ENCODE measurements around the gene BCAS3. TPM values are rescaled to one million over a fixed set of nuclear protein-coding genes. Genes with fewer than 3 reads are reported as not detected.
A peak's percentile ranks its signal among the peaks of the same experiment; 100 is the strongest.

Gene BCAS3
- total RNA-seq, 4 donors from 2014 or later, result 21.7 to 42.2 (median 23.0) TPM

DNA sequence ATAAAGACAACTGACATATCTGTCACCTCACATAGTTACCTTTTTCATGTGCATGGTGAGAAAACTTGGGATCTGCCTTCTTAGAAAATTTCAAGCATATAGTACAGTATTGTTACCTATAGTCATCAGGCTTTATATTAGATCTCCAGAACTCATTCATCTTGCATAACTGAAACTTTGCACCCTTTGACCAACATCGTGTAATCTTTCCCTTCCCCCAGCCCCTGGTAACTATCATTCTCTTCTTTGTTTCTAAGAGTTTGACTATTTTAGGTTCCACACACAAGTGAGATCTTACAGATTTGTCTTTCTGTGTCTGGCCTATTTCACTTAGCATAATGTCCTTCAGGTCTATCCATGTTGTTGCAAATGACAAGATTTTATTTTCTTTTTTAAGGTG is 751.6 kb downstream of the BCAS3 start:
- TF ChIP-seq, protein P1, sequence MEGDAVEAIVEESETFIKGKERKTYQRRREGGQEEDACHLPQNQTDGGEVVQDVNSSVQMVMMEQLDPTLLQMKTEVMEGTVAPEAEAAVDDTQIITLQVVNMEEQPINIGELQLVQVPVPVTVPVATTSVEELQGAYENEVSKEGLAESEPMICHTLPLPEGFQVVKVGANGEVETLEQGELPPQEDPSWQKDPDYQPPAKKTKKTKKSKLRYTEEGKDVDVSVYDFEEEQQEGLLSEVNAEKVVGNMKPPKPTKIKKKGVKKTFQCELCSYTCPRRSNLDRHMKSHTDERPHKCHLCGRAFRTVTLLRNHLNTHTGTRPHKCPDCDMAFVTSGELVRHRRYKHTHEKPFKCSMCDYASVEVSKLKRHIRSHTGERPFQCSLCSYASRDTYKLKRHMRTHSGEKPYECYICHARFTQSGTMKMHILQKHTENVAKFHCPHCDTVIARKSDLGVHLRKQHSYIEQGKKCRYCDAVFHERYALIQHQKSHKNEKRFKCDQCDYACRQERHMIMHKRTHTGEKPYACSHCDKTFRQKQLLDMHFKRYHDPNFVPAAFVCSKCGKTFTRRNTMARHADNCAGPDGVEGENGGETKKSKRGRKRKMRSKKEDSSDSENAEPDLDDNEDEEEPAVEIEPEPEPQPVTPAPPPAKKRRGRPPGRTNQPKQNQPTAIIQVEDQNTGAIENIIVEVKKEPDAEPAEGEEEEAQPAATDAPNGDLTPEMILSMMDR (IDR thresholded peaks at IDR 0.05; ENCODE audit: low read depth), result no peak

DNA sequence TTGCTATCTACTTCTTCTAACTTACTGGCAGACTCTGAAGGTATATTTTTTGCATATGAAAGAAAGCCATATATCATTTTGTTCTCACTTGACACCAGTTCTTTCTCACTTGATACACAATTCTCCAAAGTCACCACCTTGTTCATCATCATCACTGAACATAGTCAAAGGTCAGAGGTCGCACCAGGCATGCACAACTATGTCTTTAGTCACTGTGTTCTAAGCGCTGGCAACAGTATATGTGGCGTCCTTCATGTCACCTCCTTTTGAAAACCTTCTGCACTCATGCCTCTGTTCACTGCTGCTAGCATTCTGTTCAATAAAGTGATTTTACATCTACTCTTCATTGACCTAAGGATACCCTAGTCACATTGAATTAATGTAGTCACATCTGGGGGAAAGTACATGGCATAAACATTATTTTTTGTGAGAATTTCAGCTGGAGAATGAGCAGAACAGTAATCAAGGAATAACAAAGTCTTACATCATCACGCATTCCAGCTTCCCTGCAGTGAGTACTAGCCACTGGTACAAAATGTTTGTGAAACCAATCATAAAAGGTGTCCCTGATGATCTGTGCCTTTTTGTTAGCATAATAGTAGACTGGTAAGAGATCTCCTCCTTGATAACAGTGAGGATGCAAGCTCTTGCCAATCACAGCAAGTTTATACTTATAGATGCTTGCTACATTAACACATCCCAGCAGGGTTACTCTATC is 754.1 kb downstream of the BCAS3 start:
- TF ChIP-seq, protein P1 (IDR thresholded peaks at IDR 0.05; ENCODE audit: low read depth), result no peak

DNA sequence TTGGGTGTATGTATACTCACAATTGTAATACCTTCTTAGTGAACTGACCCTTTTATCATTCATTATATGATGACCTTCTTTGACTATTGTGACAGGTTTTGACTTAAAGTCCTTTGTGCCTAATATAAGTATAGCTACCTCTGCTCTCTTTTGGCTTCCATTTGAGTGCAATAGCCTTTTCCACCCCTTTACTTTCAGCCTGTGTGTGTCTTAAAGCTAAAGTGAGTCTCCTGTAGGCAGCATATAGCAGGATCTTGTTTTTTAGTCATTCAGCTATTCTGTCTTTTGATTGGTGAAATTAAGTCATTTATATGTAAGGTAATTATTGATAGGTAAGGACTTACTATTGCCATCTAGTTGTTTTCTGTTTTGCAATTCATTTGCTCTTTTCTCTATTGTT is 758.6 kb downstream of the BCAS3 start:
- TF ChIP-seq, protein P1 (IDR thresholded peaks at IDR 0.05; ENCODE audit: low read depth), result no peak

DNA sequence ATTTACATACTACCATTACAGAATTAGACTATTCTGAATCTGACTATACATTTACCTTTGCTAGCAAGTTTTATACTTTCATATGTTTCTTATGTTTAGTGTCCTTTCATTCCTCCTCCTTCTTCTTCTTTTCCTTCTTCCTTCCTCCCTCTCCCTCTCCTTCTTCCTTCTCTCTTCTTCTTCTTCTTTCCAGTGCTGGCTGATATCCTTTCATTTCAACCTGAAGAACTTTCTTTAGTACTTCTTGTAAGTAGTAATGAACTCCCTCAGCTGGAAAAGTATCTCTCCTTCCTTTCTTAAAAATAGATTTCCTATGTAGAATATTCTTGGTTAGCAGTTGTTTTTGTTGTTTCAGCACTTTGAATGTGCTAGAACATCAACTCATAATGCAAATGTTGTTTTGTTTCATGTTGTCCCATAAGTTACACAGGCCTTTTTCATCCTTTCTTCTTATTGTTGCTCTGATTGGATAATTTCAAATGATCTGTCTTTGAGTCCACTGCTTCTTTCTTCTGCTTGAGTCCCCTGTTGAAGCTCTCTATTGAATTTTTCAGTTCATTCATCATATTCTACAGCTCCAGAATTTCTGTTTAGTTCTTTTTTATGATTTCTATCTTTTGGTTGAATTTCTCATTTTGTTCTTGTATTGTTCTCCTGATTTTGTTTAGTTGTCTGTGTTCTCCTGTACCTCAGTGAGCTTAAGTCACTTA is 759.5 kb downstream of the BCAS3 start:
- TF ChIP-seq, protein P1 (IDR thresholded peaks at IDR 0.05; ENCODE audit: low read depth), result peak; percentile 55

GRCh38 chr17:61440697-61441096 is 763.0 kb downstream of the BCAS3 start:
- TF ChIP-seq, protein P1 (IDR thresholded peaks at IDR 0.05; ENCODE audit: low read depth), result no peak

DNA sequence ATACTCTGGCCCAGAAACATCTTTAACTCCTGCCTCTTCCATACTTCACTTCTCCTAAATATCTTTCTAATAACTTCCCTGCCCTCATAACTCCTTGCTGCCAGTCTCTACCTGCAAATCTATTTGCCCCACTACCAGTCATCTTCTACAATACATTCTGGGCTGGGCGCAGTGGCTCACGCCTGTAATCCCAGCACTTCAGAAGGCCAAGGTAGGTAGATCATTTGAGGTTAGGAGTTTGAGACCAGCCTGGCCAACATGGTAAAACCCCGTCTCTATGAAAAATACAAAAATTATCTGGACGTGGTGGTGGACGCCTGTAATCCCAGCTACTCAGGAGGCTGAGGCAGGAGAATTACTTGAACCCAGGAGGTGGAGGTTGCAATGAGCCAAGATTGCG is 763.9 kb downstream of the BCAS3 start:
- TF ChIP-seq, protein P1 (IDR thresholded peaks at IDR 0.05; ENCODE audit: low read depth), result peak; percentile 51

DNA sequence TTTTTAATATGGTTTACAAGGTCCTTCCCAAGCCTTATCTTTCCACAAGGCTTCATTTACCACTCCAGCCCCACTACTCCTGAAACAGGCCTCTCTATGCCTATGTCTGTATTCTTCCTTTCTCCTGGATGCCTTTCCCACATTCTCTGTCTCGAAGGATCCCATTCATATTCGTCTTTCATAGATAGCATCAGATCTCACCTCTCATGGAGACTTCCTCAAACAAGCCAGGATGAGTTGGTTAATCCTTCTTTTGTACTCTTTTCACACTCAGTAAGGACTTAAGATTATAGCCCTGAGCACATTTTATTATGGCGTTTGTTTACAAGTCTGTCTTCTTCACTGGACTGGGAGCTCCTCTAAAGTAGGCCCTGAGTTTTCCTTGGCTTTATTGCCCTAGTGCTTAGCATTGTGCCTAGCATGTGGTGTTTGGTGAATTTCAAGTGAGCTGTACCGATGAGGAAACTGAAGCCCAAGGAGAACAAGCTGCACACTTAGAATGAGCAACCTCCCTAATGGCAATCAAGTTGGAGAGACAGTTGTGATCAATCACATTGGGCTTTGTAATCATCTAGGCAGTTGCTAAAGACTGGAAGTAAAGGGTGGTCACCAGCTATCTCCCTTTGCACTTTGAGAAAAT is 764.6 kb downstream of the BCAS3 start:
- TF ChIP-seq, protein P1 (IDR thresholded peaks at IDR 0.05; ENCODE audit: low read depth), result peak; percentile 95
